ENCODE data around the gene ETFB. TPM values are rescaled to one million over a fixed set of nuclear protein-coding genes. Genes with fewer than 3 reads are reported as not detected.

ETFB gene
- total and polyA plus RNA-seq, 5 donors from 2014 or later: 41.7 to 113 (median 76.8) TPM

DNA sequence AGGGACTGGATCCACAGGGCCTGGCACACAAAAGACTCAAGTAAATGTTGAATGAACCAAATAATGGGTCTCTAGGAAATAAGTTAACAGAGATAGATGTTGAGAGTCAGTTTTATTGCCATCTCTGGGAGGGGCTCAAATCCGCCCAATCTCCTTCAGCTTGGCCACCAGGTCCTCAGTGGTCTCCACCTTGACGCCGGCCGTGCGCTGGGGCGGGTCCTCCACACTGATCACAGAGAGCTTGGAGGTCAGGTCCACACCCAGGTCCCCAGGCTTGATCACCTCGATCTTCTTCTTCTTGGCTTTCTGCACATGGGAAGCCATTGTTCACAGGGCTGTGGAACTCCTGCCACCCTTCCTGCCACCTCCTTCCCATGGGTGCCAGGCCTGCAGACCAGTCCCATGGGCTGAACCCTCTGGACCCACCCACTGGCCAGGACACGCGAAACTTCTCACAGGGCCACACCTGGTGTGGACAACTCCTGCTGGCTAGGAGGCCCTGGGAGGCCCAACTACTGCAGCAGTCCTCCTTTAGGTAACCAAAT, 21.0 kb downstream of the ETFB start:
- H3K4me1 Mint-ChIP-seq: peaks cover 0 to 5% (median 1%) of the 10 kb centered on the region in 4 donors
- ATAC-seq (ENCODE audit: low read depth in 2 of 2) (no peak), DNase-seq (no peak)
- no peaks in the 10 kb centered on the region for H3K9me3 Mint-ChIP-seq
- H3K4me3 Mint-ChIP-seq: no peak overlapping the region
- Histone ChIP-seq H3K36me3 (ENCODE audit: control insufficient read depth, insufficient read depth, low read length) (peaks cover 22% of the 10 kb centered on the region), H3K27me3 (ENCODE audit: control insufficient read depth, insufficient read depth, low read length) (no peaks in the 10 kb centered on the region), H3K27ac (ENCODE audit: insufficient read depth, low read length, poor library complexity, severe bottlenecking) (no peak overlapping the region), H3K9me3 (ENCODE audit: control insufficient read depth in 2 of 2, low read length in 2 of 2) (no peaks in the 10 kb centered on the region), H3K4me3 (ENCODE audit: low read depth, low read length) (no peak overlapping the region), H3K4me1 (ENCODE audit: control insufficient read depth, insufficient read depth, low read length, poor library complexity, severe bottlenecking) (no peaks in the 10 kb centered on the region)
- peaks cover 9% of the 10 kb centered on the region for H3K36me3 Mint-ChIP-seq
- no peaks in the 10 kb centered on the region for H3K27me3 Mint-ChIP-seq
- H3K27ac Mint-ChIP-seq: peak overlapping the region in 1 of 3 donors; percentile 75

DNA sequence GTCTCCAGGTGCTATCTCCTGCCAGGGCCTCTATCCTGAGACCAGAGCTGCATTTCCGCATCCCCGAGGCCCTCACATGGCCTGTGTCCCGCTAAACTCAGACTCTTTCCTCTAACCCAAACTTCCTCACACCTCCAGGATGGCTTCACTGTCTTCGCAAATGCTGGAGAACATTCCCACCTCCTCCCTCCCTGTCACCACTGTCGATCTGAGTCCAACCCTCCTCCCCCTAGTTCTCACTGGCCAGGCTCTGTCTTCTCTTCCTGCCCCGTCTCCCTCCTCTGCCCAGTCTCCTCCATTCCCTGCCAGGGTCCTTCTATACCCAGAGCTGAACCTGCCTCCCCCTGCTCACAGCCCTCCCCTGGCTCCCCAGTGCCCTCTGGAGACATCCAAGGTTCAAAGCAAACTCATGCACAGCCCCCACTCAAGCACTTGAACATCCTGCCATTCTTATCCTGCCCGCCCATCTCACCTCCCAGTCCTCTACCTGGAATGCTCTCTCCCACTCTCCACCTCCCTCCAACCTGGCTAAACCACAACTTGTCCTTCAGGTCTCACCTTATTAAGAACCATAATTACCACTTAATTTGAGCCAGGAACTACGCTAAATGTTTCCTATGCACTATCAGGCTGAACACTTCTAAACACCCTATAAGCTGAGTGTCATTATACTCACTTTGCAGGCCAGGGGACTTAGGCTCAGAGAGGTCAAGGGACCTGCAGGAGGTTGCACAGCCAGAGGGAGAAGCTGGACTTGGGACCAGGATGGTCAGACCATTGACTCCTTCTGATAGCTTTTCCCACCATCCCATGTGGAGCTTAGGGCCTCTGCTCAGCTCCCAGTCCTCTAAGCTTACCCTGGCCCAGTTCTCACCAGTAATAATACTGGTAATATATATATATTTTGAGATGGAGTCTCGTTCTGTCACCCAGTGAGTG, 23.3 kb downstream of the ETFB start:
- Mint-ChIP-seq H3K36me3 (peaks cover 9% of the 10 kb centered on the region), H3K27ac (peak overlapping the region in 2 of 3 donors; percentile 6 to 32), H3K27me3 (peaks cover 5% of the 10 kb centered on the region), H3K9me3 (no peaks in the 10 kb centered on the region), H3K4me1 (peaks cover 0 to 18% (median 11%) of the 10 kb centered on the region in 4 donors), H3K4me3 (peak overlapping the region in 3 of 4 donors; percentile 7 to 78 (median 23))
- DNase-seq (no peak), ATAC-seq (ENCODE audit: low read depth in 2 of 2) (no peak)
- Histone ChIP-seq H3K9me3 (ENCODE audit: control insufficient read depth in 2 of 2, low read length in 2 of 2) (no peaks in the 10 kb centered on the region), H3K4me3 (ENCODE audit: low read depth, low read length) (no peak overlapping the region), H3K27me3 (ENCODE audit: control insufficient read depth, insufficient read depth, low read length) (no peaks in the 10 kb centered on the region), H3K27ac (ENCODE audit: insufficient read depth, low read length, poor library complexity, severe bottlenecking) (no peak overlapping the region), H3K4me1 (ENCODE audit: control insufficient read depth, insufficient read depth, low read length, poor library complexity, severe bottlenecking) (peaks cover 17% of the 10 kb centered on the region), H3K36me3 (ENCODE audit: control insufficient read depth, insufficient read depth, low read length) (peaks cover 20% of the 10 kb centered on the region)

DNA sequence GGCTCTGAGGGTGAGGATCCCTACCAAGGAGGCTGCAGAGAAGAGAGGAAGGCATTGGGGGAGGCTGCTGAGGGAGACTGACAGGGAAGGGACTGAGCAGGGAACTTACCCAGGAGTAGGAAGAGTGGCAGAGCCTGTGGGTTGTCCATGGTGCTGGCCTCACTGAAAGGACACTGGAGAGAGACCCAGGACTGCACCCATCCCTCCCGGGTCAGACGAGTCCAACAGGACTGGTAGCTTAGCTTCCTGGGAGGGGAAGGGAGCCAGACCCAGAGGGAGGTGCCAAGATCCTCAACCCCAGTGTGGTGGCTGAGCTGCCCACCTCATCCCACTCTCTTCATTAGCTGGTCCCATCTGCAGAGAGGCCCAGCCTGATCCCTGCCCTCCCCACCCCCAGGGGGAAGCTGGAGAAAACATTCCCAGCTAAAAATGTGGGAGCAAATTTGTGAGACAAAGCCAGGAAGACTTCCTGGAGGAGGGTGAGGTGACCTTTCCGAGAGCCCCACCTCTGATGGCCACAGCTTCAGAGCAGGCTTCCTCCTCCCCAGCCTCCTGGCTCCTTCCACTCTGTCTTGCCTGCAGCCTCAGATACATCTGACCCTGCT, 24.1 kb downstream of the ETFB start, which contains the start of gene VSIG10L:
VSIG10L (minus strand) TSS at position 164 of the 605 bp plus-strand sequence; CDS start at position 149, 15 bp downstream.
- Mint-ChIP-seq H3K9me3 (no peaks in the 10 kb centered on the region), H3K27ac (peak within 1 kb of the TSS in 2 of 3 donors; percentile 32 to 65), H3K4me1 (peaks cover 0 to 18% (median 11%) of the 10 kb centered on the region in 4 donors), H3K36me3 (peaks cover 4% of the 10 kb centered on the region), H3K27me3 (peaks cover 5% of the 10 kb centered on the region), H3K4me3 (peak within 1 kb of the TSS; percentile 52 to 78 (median 64))
- Histone ChIP-seq H3K9me3 (ENCODE audit: control insufficient read depth in 2 of 2, low read length in 2 of 2) (no peaks in the 10 kb centered on the region), H3K4me3 (ENCODE audit: low read depth, low read length) (no peak within 1 kb of the TSS), H3K27me3 (ENCODE audit: control insufficient read depth, insufficient read depth, low read length) (no peaks in the 10 kb centered on the region), H3K4me1 (ENCODE audit: control insufficient read depth, insufficient read depth, low read length, poor library complexity, severe bottlenecking) (peaks cover 17% of the 10 kb centered on the region), H3K36me3 (ENCODE audit: control insufficient read depth, insufficient read depth, low read length) (peaks cover 15% of the 10 kb centered on the region), H3K27ac (ENCODE audit: insufficient read depth, low read length, poor library complexity, severe bottlenecking) (no peak within 1 kb of the TSS)
- ATAC-seq (ENCODE audit: low read depth in 2 of 2) (no peak), DNase-seq (no peak)

DNA sequence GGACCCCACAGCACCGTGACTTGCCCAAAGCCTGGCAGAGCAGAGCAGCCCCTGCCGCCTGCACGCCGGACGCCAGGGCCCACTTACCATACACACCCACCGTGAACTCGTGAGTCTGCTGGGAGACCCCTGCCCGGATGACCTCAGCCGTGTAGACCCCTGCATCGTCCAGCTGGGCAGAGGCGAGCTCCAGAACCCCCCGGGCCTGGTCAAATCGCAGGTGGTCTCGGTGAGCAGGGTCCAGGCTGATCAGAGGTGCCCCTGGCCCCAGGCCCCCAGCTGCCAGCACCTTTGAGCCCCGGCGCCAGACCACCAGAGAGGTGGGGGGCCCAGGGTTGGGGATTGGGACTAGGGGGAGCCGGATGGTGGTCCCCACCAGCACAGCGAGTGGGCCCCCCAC, 25.1 kb downstream of the ETFB start:
- no peak overlapping the region for H3K4me3 ChIP-seq (ENCODE audit: low read depth, low read length)
- peaks cover 4% of the 10 kb centered on the region for H3K36me3 Mint-ChIP-seq
- peaks cover 7% of the 10 kb centered on the region for H3K36me3 ChIP-seq (ENCODE audit: control insufficient read depth, insufficient read depth, low read length)
- H3K27ac ChIP-seq (ENCODE audit: insufficient read depth, low read length, poor library complexity, severe bottlenecking): no peak overlapping the region
- no peaks in the 10 kb centered on the region for H3K27me3 ChIP-seq (ENCODE audit: control insufficient read depth, insufficient read depth, low read length)
- DNase-seq: no peak
- H3K4me1 ChIP-seq (ENCODE audit: control insufficient read depth, insufficient read depth, low read length, poor library complexity, severe bottlenecking): peaks cover 17% of the 10 kb centered on the region
- peaks cover 0 to 18% (median 11%) of the 10 kb centered on the region in 4 donors for H3K4me1 Mint-ChIP-seq
- ATAC-seq (ENCODE audit: low read depth in 2 of 2): no peak
- no peaks in the 10 kb centered on the region for H3K9me3 Mint-ChIP-seq
- H3K4me3 Mint-ChIP-seq: peak overlapping the region in 3 of 4 donors; percentile 47 to 64 (median 63)
- peak overlapping the region in 1 of 3 donors; percentile 65 for H3K27ac Mint-ChIP-seq
- no peaks in the 10 kb centered on the region for H3K9me3 ChIP-seq (ENCODE audit: control insufficient read depth in 2 of 2, low read length in 2 of 2)
- peaks cover 5% of the 10 kb centered on the region for H3K27me3 Mint-ChIP-seq

DNA sequence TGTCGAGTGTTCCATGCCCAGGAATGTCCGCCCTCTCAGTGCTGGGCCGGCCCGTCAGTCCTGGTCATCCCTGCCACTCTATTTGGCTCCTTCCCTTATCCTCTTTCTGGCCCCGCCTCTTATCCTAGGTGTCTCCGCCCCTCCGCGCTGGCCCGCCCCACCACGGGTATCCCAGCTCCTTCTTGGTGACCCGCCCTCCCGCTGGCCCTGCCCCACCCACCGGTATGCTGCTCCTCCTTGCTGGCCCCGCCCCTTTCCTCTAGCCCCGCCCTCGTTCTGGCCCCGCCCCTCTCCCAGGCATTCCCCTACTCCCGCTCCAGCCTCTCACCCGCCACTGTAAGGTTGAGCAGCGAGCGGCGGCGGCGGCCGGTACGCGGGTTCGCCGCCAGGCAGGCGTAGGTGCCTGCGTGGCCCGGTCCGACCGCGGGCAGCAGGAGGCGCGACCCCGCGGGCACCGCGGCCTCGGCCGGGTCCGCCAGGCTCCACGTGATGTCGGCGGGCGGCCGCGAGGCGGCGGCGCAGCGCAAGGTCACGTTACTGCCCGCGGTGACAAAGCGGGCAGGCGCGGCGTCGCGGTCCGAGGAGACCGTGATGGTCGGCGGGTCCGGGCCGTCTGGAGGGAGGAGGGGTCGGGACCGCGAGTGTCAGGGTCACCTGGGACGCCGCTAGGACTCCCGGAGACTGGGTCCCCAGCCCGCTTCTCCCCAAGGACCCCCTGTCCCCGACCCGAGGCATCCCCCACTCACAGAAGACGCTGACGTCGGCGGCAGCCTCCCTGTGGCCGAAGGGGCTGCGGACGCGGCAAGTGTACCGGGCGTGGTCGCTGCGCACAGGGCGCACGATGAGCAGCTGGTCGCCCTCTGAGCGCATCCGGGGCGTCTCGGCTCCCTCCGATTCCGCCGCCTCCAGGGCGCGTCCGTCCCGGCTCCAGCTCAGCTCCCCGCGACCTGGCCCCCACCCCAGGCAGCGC, 26.2 kb downstream of the ETFB start:
- H3K4me1 Mint-ChIP-seq: peaks cover 0 to 18% (median 11%) of the 10 kb centered on the region in 4 donors
- peaks cover 4% of the 10 kb centered on the region for H3K36me3 Mint-ChIP-seq
- ATAC-seq (ENCODE audit: low read depth in 2 of 2): peak; percentile 58 to 60
- peaks cover under 1% of the 10 kb centered on the region for H3K36me3 ChIP-seq (ENCODE audit: control insufficient read depth, insufficient read depth, low read length)
- DNase-seq: peak; percentile 60 to 89 (median 82)
- H3K27me3 ChIP-seq (ENCODE audit: control insufficient read depth, insufficient read depth, low read length): no peaks in the 10 kb centered on the region
- H3K27ac ChIP-seq (ENCODE audit: insufficient read depth, low read length, poor library complexity, severe bottlenecking): peak overlapping the region; percentile 5
- peak overlapping the region; percentile 14 to 79 (median 73) for H3K27ac Mint-ChIP-seq
- H3K27me3 Mint-ChIP-seq: peaks cover 10% of the 10 kb centered on the region
- peaks cover 17% of the 10 kb centered on the region for H3K4me1 ChIP-seq (ENCODE audit: control insufficient read depth, insufficient read depth, low read length, poor library complexity, severe bottlenecking)
- H3K4me3 Mint-ChIP-seq: peak overlapping the region; percentile 84 to 94 (median 88)
- no peaks in the 10 kb centered on the region for H3K9me3 ChIP-seq (ENCODE audit: control insufficient read depth in 2 of 2, low read length in 2 of 2)
- H3K9me3 Mint-ChIP-seq: no peaks in the 10 kb centered on the region
- H3K4me3 ChIP-seq (ENCODE audit: low read depth, low read length): peak overlapping the region; percentile 73

DNA sequence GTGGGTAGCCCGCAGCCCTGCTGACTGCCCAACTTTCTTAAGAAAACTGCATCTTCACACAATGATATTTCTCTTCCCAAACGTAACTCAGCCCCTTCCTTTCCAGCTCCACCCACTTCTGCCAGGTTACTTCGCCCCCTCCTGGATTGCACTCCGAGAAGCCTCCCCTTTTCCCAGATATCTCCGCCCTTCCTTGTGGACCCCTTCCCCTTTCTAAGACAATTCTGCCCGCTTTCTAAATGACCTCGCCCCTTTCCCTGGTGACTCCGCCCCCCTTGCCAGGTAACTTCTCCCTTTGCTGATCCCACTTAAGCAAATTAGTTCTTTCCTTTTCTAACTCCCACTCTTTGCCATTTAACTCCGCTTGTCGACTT, 26.9 kb downstream of the ETFB start:
- peak overlapping the region; percentile 73 for H3K4me3 ChIP-seq (ENCODE audit: low read depth, low read length)
- peaks cover 17% of the 10 kb centered on the region for H3K4me1 ChIP-seq (ENCODE audit: control insufficient read depth, insufficient read depth, low read length, poor library complexity, severe bottlenecking)
- Mint-ChIP-seq H3K4me1 (peaks cover 0 to 18% (median 11%) of the 10 kb centered on the region in 4 donors), H3K36me3 (no peaks in the 10 kb centered on the region), H3K9me3 (no peaks in the 10 kb centered on the region), H3K4me3 (peak overlapping the region; percentile 84 to 94 (median 88)), H3K27ac (peak overlapping the region in 2 of 3 donors; percentile 73 to 79), H3K27me3 (peaks cover 14% of the 10 kb centered on the region)
- H3K9me3 ChIP-seq (ENCODE audit: control insufficient read depth in 2 of 2, low read length in 2 of 2): no peaks in the 10 kb centered on the region
- H3K36me3 ChIP-seq (ENCODE audit: control insufficient read depth, insufficient read depth, low read length): no peaks in the 10 kb centered on the region
- no peak for DNase-seq
- no peaks in the 10 kb centered on the region for H3K27me3 ChIP-seq (ENCODE audit: control insufficient read depth, insufficient read depth, low read length)
- no peak for ATAC-seq (ENCODE audit: low read depth in 2 of 2)
- H3K27ac ChIP-seq (ENCODE audit: insufficient read depth, low read length, poor library complexity, severe bottlenecking): no peak overlapping the region
